H9 (cell line): Measurements from ENCODE around the gene ZAP70. TPM values are rescaled to one million over a fixed set of nuclear protein-coding genes. Genes with fewer than 3 reads are reported as not detected.

Experiments used
- DNase-seq: peaks from one replicate; pipeline ENCODE4 v3.0.0-alpha.2; 2017
- H2AFZ ChIP-seq: one replicate; pipeline ENCODE4 v1.6.1; 2013; ENCODE audit warnings: mild to moderate bottlenecking, low read length, control low read depth, moderate library complexity
- H2AK5ac ChIP-seq: 2 replicates; pipeline ENCODE4 v1.6.1; 2013; ENCODE audit warnings: low read length, control low read depth, mixed read lengths; ENCODE audit not compliant: insufficient read length
- H2BK120ac ChIP-seq: one replicate; pipeline ENCODE4 v1.6.1; 2013; ENCODE audit warnings: low read depth, mild to moderate bottlenecking, low read length, control low read depth, inconsistent platforms; ENCODE audit not compliant: poor library complexity, severe bottlenecking
- H2BK12ac ChIP-seq: 2 replicates; pipeline ENCODE4 v1.6.1; 2013; ENCODE audit warnings: low read length, control low read depth, mixed read lengths, low read depth; ENCODE audit not compliant: insufficient read length
- H2BK15ac ChIP-seq: 2 replicates; pipeline ENCODE4 v1.6.1; 2013; ENCODE audit warnings: low read depth, low read length, control low read depth
- H2BK20ac ChIP-seq: one replicate; pipeline ENCODE4 v1.6.1; 2013; ENCODE audit warnings: low read depth, mild to moderate bottlenecking, low read length, control low read depth, inconsistent platforms; ENCODE audit not compliant: poor library complexity, severe bottlenecking
- H2BK5ac ChIP-seq: 2 replicates; pipeline ENCODE4 v1.6.1; 2013; ENCODE audit warnings: low read length, control low read depth, mixed read lengths; ENCODE audit not compliant: insufficient read length
- H3K14ac ChIP-seq: 2 replicates; pipeline ENCODE4 v1.6.1; 2013; ENCODE audit warnings: low read length, control low read depth; ENCODE audit not compliant: insufficient read depth
- H3K18ac ChIP-seq: 2 replicates; pipeline ENCODE4 v1.6.1; 2013; ENCODE audit warnings: low read depth, mild to moderate bottlenecking, mixed read lengths, low read length, control low read depth; ENCODE audit not compliant: insufficient read length
- H3K23ac ChIP-seq: 2 replicates; pipeline ENCODE4 v1.6.1; 2013; ENCODE audit warnings: low read length, control low read depth, mixed read lengths, low read depth; ENCODE audit not compliant: insufficient read length
- H3K23me2 ChIP-seq: 2 replicates; pipeline ENCODE4 v1.6.1; 2013; ENCODE audit warnings: low read depth, mild to moderate bottlenecking, mixed read lengths, low read length, control low read depth; ENCODE audit not compliant: insufficient read length, poor library complexity, severe bottlenecking
- H3K27ac ChIP-seq: 2 replicates; pipeline ENCODE4 v1.5.1; 2013; ENCODE audit warnings: low read length, control low read depth, mixed read lengths, low read depth; ENCODE audit not compliant: insufficient read length
- H3K27me3 ChIP-seq: 2 replicates; pipeline ENCODE4 v1.6.1; 2013; ENCODE audit warnings: low read length, control low read depth, inconsistent platforms; ENCODE audit not compliant: insufficient read depth
- H3K4ac ChIP-seq: 2 replicates; pipeline ENCODE4 v1.6.1; 2013; ENCODE audit warnings: low read depth, mild to moderate bottlenecking, control low read depth, inconsistent platforms, low read length, moderate library complexity
- H3K4me1 ChIP-seq: 2 replicates; pipeline ENCODE4 v1.6.1; 2013; ENCODE audit warnings: low read length, control low read depth, inconsistent platforms; ENCODE audit not compliant: insufficient read depth
- H3K4me2 ChIP-seq: 2 replicates; pipeline ENCODE4 v1.6.1; 2013; ENCODE audit warnings: low read length, control low read depth, mixed read lengths; ENCODE audit not compliant: insufficient read length, insufficient read depth
- H3K56ac ChIP-seq: 2 replicates; pipeline ENCODE4 v1.6.1; 2013; ENCODE audit warnings: low read depth, mild to moderate bottlenecking, mixed read lengths, low read length, control low read depth; ENCODE audit not compliant: insufficient read length
- H3K79me1 ChIP-seq: 2 replicates; pipeline ENCODE4 v1.6.1; 2013; ENCODE audit warnings: low read depth, mild to moderate bottlenecking, moderate library complexity, low read length, control low read depth, inconsistent platforms; ENCODE audit not compliant: insufficient read depth, poor library complexity, severe bottlenecking
- H3K79me2 ChIP-seq: 2 replicates; pipeline ENCODE4 v1.6.1; 2013; ENCODE audit warnings: low read length, control low read depth, inconsistent platforms; ENCODE audit not compliant: insufficient read depth
- H3K9ac ChIP-seq: 2 replicates; pipeline ENCODE4 v1.6.1; 2013; ENCODE audit warnings: low read length, control low read depth, mixed read lengths; ENCODE audit not compliant: insufficient read length; ENCODE audit errors: extremely low read depth
- H3K9me3 ChIP-seq: one replicate; pipeline ENCODE4 v1.6.1; 2013; ENCODE audit warnings: low read depth, low read length, inconsistent platforms; ENCODE audit not compliant: control insufficient read depth
- H3T11ph ChIP-seq: one replicate; pipeline ENCODE4 v1.6.1; 2013; ENCODE audit warnings: mild to moderate bottlenecking, low read length, control low read depth, inconsistent platforms
- H4K20me1 ChIP-seq: one replicate; pipeline ENCODE4 v1.6.1; 2013; ENCODE audit not compliant: control insufficient read depth, insufficient read length, insufficient read depth
- H4K5ac ChIP-seq: 2 replicates; pipeline ENCODE4 v1.6.1; 2013; ENCODE audit warnings: low read depth, mild to moderate bottlenecking, mixed read lengths, low read length, control low read depth; ENCODE audit not compliant: insufficient read length
- H4K8ac ChIP-seq: replicated peaks from 2 replicates; pipeline ENCODE4 v1.6.1; 2013; ENCODE audit warnings: low read length, control low read depth, mixed read lengths, low read depth; ENCODE audit not compliant: insufficient read length
- H4K91ac ChIP-seq: 2 replicates; pipeline ENCODE4 v1.6.1; 2013; ENCODE audit warnings: low read depth, mild to moderate bottlenecking, moderate library complexity, mixed read lengths, low read length, control low read depth; ENCODE audit not compliant: insufficient read length
- H3K27ac Mint-ChIP-seq, 3 experiments: 2 replicates in 2 of 3; 3 replicates in 1 of 3; pipeline ENCODE4 v1.8.0; 2020 to 2021; ENCODE audit warnings: mixed read lengths in 3 of 3, mild to moderate bottlenecking in 1 of 3, moderate library complexity in 1 of 3
- H3K27me3 Mint-ChIP-seq: 2 replicates; pipeline ENCODE4 v1.8.0; 2021; ENCODE audit warnings: low read depth, mild to moderate bottlenecking, moderate library complexity, mixed read lengths
- H3K36me3 Mint-ChIP-seq, 3 experiments: 2 replicates in 2 of 3; 3 replicates in 1 of 3; pipeline ENCODE4 v1.8.0; 2020 to 2021; ENCODE audit warnings: low read depth in 3 of 3, mixed read lengths in 3 of 3; ENCODE audit not compliant: insufficient read depth in 1 of 3
- H3K4me1 Mint-ChIP-seq, 2 experiments: 2 replicates each; pipeline ENCODE4 v1.8.0; 2020; ENCODE audit warnings: mixed read lengths in 2 of 2
- H3K4me3 Mint-ChIP-seq, 2 experiments: 2 replicates in 1 of 2; 3 replicates in 1 of 2; pipeline ENCODE4 v1.8.0; 2020 to 2021; ENCODE audit warnings: mild to moderate bottlenecking in 2 of 2, mixed read lengths in 2 of 2, moderate library complexity in 1 of 2
- H3K9me3 Mint-ChIP-seq, 2 experiments: 2 replicates in 1 of 2; 3 replicates in 1 of 2; pipeline ENCODE4 v1.8.0; 2020; ENCODE audit warnings: mild to moderate bottlenecking in 2 of 2, mixed read lengths in 2 of 2, moderate library complexity in 1 of 2
- CTCF ChIP-seq: fragments of 200-600 bp; sonication (generic); conservative IDR thresholded peaks from 3 replicates; pipeline ENCODE4 v1.8.0; 2021; ENCODE audit warnings: antibody characterized with exemption, mild to moderate bottlenecking
- WGBS: extraction: QIAGEN DNeasy Blood & Tissue Kit; methylation state at CpG from one replicate; pipeline ENCODE4 v1.1.7; 2013; ENCODE audit warnings: missing lambda C conversion rate, low lambda C conversion rate, mixed read lengths; ENCODE audit not compliant: insufficient read length; ENCODE audit errors: extremely low coverage; 5-methylcytosine and 5-hydroxymethylcytosine counted together
- total RNA-seq: library from RNA; stranded (reverse); gene quantifications from 2 replicates; pipeline ENCODE4 v1.2.1, GENCODE V29; 2021

ZAP70 gene
- total RNA-seq, 1 experiment from 2014 or later = 0.24 TPM

GRCh38 chr2:97750017-97750416, 36.6 kb downstream of the ZAP70 start:
- H3K4me3 Mint-ChIP-seq = no peak overlapping the region
- Histone ChIP-seq H2AK5ac (no peak overlapping the region), H3K4me2 (no peak overlapping the region), H4K8ac (no peak overlapping the region), H3T11ph (no peak overlapping the region), H3K27ac (no peak overlapping the region), H4K5ac (no peak overlapping the region), H3K56ac (no peak overlapping the region), H3K23ac (no peak overlapping the region), H3K27me3 (no peaks in the 10 kb centered on the region), H3K9ac (no peak overlapping the region), H3K23me2 (no peaks in the 10 kb centered on the region), H3K79me2 (no peaks in the 10 kb centered on the region), H2BK12ac (no peak overlapping the region), H3K9me3 (no peaks in the 10 kb centered on the region), H3K18ac (no peak overlapping the region), H3K4ac (no peak overlapping the region), H2BK15ac (no peak overlapping the region), H3K14ac (no peak overlapping the region), H4K20me1 (no peaks in the 10 kb centered on the region), H2BK120ac (no peak overlapping the region), H3K79me1 (no peaks in the 10 kb centered on the region), H3K4me1 (0 out of 2 replicates have a peak, but pooled peaks cover 2% of the 10 kb centered on the region), H2AFZ (no peak overlapping the region), H2BK20ac (no peak overlapping the region), H2BK5ac (no peak overlapping the region), H4K91ac (no peak overlapping the region)
- peaks cover 0 to 9% (median 8%) of the 10 kb centered on the region in 3 experiments; a peak in 3 of 7 replicates for H3K36me3 Mint-ChIP-seq
- no peak overlapping the region for H3K27ac Mint-ChIP-seq
- peaks cover 32 to 39% of the 10 kb centered on the region in 2 experiments for H3K4me1 Mint-ChIP-seq
- TF ChIP-seq CTCF = no peak
- H3K9me3 Mint-ChIP-seq = no peaks in the 10 kb centered on the region
- WGBS = no CpG with 5 or more reads among the region's 4 CpGs
- H3K27me3 Mint-ChIP-seq = no peaks in the 10 kb centered on the region
- no peak for DNase-seq
